ENCODE results near the gene SFTPA2. TPM values are rescaled to one million over a fixed set of nuclear protein-coding genes. Genes with fewer than 3 reads are reported as not detected.
"Not testable (repeated sequence)": the region's sequence is repeated elsewhere in the genome, so short reads cannot be mapped to it uniquely, and the experiment has no call there.

Gene SFTPA2
- polyA plus RNA-seq, 12 donors: 0.11 TPM; not detected in 11

DNA sequence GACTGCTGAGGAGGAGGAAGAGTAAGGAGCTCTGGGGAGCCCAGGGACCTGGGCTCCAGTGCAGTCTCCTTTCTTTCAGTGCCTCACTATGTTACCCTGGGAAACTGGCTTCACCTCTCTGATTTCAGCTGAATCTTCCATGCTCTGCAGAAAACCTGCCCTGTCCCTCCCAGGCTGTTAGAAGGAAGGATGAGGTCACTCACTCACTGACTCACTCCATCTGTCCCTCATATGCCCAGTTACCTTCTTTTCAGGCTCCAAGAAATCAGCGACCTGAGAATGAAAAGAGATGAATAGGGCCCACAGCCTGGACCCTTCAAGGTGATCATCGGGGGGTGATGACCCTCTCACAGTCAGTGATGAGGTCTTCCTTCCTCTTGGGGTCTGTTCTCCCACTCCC is 481 bp downstream of the SFTPA2 start:
- no peak for DNase-seq

DNA sequence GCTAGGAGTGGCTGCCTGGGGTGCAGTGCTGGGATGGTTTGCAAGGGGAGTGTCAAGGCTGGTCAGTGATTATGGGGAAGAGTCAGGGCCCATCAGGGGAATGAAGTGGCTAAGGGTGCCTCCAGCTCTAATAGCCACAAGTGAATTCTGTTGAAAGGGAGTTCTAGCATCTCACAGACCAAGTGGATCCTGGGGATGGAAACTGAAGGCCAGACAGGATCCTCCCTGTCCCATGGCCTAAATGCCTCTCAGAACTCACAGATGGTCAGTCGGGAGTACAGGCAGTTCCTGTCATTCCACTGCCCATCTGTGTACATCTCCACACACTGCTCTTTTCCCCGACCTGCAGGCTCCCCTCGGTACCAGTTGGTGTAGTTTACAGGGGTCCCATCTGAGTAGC is 3.2 kb downstream of the SFTPA2 start:
- not testable (repeated sequence) for DNase-seq

DNA sequence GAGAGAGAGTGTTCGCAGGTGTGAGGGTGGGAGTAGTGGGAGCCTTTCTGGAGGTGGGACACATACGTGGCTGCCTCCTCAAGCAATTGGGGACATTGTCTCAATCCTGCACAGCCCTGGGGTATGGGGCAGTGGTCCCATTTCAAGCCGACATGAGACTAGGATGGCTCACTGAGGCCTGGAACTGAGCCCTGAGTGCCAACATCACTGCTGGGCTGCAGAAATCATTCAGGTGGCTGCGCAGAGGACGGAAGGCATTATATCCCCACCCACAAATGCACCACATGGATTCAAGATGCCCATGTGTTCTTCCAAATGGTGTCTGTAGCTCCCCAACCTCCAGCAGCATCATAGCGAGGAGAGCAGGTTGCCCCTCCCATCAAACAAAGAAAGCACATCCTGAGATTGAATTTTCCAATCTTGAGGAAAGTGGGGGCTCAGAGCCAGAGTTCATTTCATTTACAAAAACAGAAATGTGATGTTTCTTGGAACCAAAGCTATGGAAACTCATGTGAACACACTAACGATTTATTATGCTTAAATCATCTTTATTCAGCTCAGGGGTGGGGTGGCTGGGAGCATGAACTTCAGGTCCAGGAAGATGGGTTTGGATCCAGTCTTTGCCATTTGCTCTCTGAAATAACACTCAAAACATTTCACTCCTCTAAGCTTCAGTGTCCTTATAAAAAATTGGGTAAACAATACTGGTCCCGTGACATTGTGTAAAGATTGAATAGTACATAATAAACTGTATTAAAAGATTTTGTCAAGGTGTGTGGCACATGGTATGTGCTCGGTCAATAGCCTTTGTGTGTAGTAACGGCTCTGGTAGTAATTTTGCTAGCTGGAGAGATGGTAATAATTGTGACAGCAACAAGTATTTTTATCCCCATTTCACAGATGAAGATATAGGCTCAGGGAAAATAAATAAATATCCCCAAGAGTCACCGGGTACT is 4.6 kb downstream of the SFTPA2 start:
- DNase-seq: peak; percentile 15

DNA sequence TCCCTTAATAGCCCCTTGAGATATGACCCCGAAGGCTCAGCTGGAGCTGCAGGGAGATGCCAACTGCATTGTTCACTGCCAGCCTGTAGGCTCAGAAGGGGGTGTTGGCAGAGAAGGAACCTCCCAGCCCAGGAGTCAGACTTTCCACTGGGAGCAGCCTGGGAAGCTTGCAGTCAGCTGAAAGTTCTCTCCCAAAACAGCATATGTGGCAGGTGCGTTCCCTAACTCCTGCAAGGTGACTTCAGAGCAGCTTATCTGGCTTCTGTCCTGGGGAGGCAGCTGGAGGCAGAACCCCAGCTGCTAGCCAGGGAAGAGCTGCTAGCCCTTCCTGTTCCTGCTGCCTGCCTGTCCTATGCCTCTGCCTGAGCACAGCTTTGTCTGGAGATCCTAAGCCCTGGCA is 8.1 kb downstream of the SFTPA2 start:
- DNase-seq: no peak

- no peak for DNase-seq
Measured at GRCh38 chr10:79547973-79548372, 12.2 kb downstream of the SFTPA2 start.

GRCh38 chr10:79547128-79547527 is 13.1 kb downstream of the SFTPA2 start:
- DNase-seq: not testable (repeated sequence)

- DNase-seq: not testable (repeated sequence)
Measured at GRCh38 chr10:79544926-79545659, 15.1 kb downstream of the SFTPA2 start.

DNA sequence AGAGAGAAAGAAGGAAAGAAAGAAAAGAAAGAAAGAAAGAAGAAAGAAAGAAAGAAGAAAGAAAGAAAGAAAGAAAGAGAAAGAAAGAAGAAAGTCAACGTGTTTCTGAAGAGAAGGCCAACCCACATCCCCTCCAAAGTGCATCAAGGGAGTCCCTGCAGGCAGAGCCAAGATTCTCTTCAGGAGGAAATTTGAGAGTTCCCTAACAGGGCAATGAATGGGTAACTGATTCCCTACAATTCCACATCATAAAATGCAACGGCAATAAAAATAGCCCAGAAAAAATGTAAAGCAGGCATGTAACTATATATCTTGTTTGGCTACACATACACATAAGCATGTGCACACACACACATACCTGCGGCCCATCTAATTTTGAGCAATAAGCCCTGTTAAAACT is 15.8 kb downstream of the SFTPA2 start:
- DNase-seq: not testable (repeated sequence)

- no peak for DNase-seq
Measured at GRCh38 chr10:79542626-79543025, 17.6 kb downstream of the SFTPA2 start.

GRCh38 chr10:79540930-79541329 is 19.3 kb downstream of the SFTPA2 start:
- DNase-seq: not testable (repeated sequence)

GRCh38 chr10:79538311-79538710 is 21.9 kb downstream of the SFTPA2 start:
- not testable (repeated sequence) for DNase-seq

GRCh38 chr10:79533903-79534175 is 26.4 kb downstream of the SFTPA2 start:
- DNase-seq: not testable (repeated sequence)

DNA sequence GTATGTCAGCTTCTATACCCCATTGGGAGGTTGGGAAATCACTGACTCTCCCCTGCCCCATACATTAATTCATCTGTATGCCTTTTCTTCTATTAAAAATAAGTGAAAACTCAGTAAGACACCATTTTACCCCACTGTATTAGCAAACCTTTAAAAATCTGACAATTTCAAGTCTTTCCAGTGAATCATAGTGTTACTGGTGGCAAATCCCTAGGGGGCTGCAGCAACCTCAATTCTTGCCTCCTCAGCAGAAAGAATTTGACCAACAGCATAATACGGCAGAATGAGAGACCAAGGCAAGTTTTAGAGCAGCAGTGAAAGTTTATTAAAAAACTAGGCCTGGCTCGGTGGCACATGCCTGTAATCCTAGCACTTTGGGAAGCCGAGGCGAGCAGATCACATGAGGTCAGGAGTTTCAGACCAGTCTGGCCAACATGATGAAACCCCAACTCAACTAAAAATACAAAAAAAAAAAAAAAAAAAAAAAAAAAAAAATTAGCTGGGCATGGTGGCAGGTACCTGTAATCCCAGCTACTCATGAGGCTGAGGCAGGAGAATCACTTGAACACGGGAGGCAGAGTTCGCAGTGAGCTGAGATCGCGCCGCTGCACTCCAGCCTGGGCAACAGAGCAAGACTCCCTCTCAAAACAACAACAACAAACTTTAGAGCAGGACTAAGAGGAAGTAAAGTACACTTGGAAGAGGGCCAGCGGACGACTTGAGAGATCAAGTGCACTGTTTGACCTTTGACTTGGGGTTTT is 26.9 kb downstream of the SFTPA2 start:
- DNase-seq: not testable (repeated sequence)

GRCh38 chr10:79528261-79528660 is 31.9 kb downstream of the SFTPA2 start:
- not testable (repeated sequence) for DNase-seq

- DNase-seq: not testable (repeated sequence)
Measured at GRCh38 chr10:79525049-79525710, 35.0 kb downstream of the SFTPA2 start.

GRCh38 chr10:79523157-79523853 is 36.9 kb downstream of the SFTPA2 start:
- DNase-seq: not testable (repeated sequence)

- not testable (repeated sequence) for DNase-seq
Measured at GRCh38 chr10:79522464-79522863, 37.7 kb downstream of the SFTPA2 start.

GRCh38 chr10:79521751-79522150 is 38.5 kb downstream of the SFTPA2 start:
- DNase-seq: not testable (repeated sequence)

GRCh38 chr10:79517567-79517966 is 42.6 kb downstream of the SFTPA2 start:
- DNase-seq: not testable (repeated sequence)

DNA sequence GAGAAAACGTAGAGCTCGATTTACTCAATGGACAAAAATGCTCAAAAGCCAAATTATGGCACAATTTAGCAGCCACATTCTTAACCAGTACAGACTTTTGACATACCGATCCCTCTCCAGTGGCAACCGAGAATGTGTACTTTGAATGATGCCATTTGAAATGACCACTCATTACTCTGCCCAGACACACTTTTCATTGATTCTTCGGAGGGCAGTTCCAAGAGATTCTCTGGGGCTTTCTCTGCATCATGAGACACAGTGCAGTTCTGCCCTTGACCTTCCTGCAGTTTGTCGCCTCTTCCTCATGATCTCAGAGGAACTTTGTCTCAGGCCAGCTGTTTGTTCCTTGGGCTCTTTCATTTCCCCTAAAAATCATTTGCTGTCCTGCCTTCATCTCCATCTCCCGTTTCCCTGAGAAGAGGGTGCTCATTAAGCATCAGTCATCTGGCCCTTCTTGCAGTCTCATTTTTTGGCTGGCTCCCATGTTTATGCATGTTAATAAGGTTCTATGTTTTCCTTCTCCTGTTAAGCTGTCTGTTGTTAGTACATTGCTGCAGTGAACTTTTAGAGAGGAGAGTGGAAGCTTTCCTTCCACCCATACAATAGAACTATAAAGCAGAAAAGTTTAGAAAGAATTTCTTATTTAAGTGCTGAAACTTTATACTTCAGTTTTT is 43.5 kb downstream of the SFTPA2 start:
- not testable (repeated sequence) for DNase-seq
